Measurements from ENCODE around the gene RUNX2. TPM values are rescaled to one million over a fixed set of nuclear protein-coding genes. Genes with fewer than 3 reads are reported as not detected.

Gene RUNX2
- total and polyA plus RNA-seq, 2 of the 8 experiments (the other 6 are each of a cell fraction or from before 2014, with no cell fraction given), result 0.26 to 1.2 TPM

GRCh38 chr6:45382391-45382790 is 54.3 kb downstream of the RUNX2 start:
- no peak overlapping the region for H2BK120ac ChIP-seq (replicated peaks; ENCODE audit: low read depth, low read length)
- no peak overlapping the region for H3K4ac ChIP-seq (replicated peaks; ENCODE audit: insufficient read length, low read depth, low read length)
- no peak overlapping the region for H2AFZ ChIP-seq (ENCODE audit: low read length)
- ChIA-PET POLR2A (ENCODE audit: partially characterized antibody) (no interaction called here), CTCF (ENCODE audit: partially characterized antibody) (interaction anchor here (1.0 to 1.2 kb wide), 2 partner anchors 12 to 332 kb away, joined by 3 to 5 read pairs; no protein-coding TSS in a partner anchor)
- no peaks in the 10 kb centered on the region for H3K36me3 ChIP-seq (ENCODE audit: control insufficient read depth in 2 of 4, insufficient read depth in 4 of 4, low read length in 3 of 4)
- no peak for FAIRE-seq
- no peaks in the 10 kb centered on the region for H3K4me1 ChIP-seq (replicated peaks in 1 of 4; ENCODE audit: control insufficient read depth in 3 of 4, insufficient read depth in 4 of 4, low read length in 3 of 4)
- H2BK5ac ChIP-seq (ENCODE audit: low read depth, low read length), result no peak overlapping the region
- no peak overlapping the region for H3K4me3 ChIP-seq (ENCODE audit: extremely low read depth in 1 of 4, insufficient read depth in 2 of 4, low read depth in 3 of 4, low read length in 4 of 4)
- peaks cover 3% of the 10 kb centered on the region for H3K23me2 ChIP-seq (ENCODE audit: low read depth, low read length)
- WGBS, 2 experiments (ENCODE audit: extremely low coverage in 1 of 2, insufficient coverage in 1 of 2, insufficient read length in 1 of 2, insufficient replicate concordance in 2 of 2, low coverage in 1 of 2, low lambda C conversion rate in 2 of 2, missing lambda C conversion rate in 1 of 2), result 77% methylated on average over 2 of the region's 2 CpGs; no CpG with 5 or more reads in 1 of the 2 experiments
- H3K14ac ChIP-seq (ENCODE audit: insufficient read length), result no peak overlapping the region
- no peak overlapping the region for H4K8ac ChIP-seq (ENCODE audit: extremely low read depth, insufficient read depth, low read length)
- H3K23ac ChIP-seq (ENCODE audit: insufficient read length), result no peak overlapping the region
- H3K27me3 ChIP-seq (replicated peaks in 1 of 4; ENCODE audit: control insufficient read depth in 3 of 4, extremely low read depth in 1 of 4, insufficient read depth in 3 of 4, low read length in 3 of 4), result no peaks in the 10 kb centered on the region
- H3K9ac ChIP-seq (replicated peaks in 1 of 4; ENCODE audit: extremely low read depth in 1 of 4, low read depth in 3 of 4, low read length in 3 of 4), result no peak overlapping the region
- DNase-seq (ENCODE audit: low read depth in 1 of 2, low spot score in 2 of 2), result no peak
- H3K4me2 ChIP-seq (ENCODE audit: insufficient read depth in 1 of 2, low read depth in 2 of 2, low read length in 2 of 2), result no peak overlapping the region
- no peaks in the 10 kb centered on the region for H3K9me3 ChIP-seq (ENCODE audit: insufficient read depth in 2 of 2, low read depth in 1 of 2, low read length in 1 of 2)
- H4K20me1 ChIP-seq (replicated peaks in 1 of 2; ENCODE audit: control insufficient read depth in 1 of 2, insufficient read depth in 2 of 2, low read length in 2 of 2), result no peaks in the 10 kb centered on the region
- 0 out of 2 replicates have a peak overlapping the region, but pooled peaks have one; percentile 49 for H2BK15ac ChIP-seq (ENCODE audit: low read length)
- no peak overlapping the region for H4K5ac ChIP-seq (ENCODE audit: insufficient read length, low read depth, low read length)
- H3K56ac ChIP-seq (replicated peaks; ENCODE audit: insufficient read length, low read depth, low read length), result no peak overlapping the region
- H3K79me1 ChIP-seq (ENCODE audit: low read depth, low read length), result no peaks in the 10 kb centered on the region
- H2BK12ac ChIP-seq (ENCODE audit: low read depth, low read length), result no peak overlapping the region
- H2AK5ac ChIP-seq (ENCODE audit: low read depth, low read length), result no peak overlapping the region
- H3K79me2 ChIP-seq (ENCODE audit: control insufficient read depth in 1 of 2, insufficient read depth in 2 of 2, low read length in 2 of 2), result no peaks in the 10 kb centered on the region
- no peak overlapping the region for H3K18ac ChIP-seq (ENCODE audit: extremely low read depth, low read length)
- no peak overlapping the region for H3K27ac ChIP-seq (ENCODE audit: low read depth, low read length)
- no peak overlapping the region for H2BK20ac ChIP-seq (ENCODE audit: low read length)
- no peak overlapping the region for H4K91ac ChIP-seq (replicated peaks; ENCODE audit: insufficient read length, low read length)
- TF ChIP-seq MAFK (IDR thresholded peaks at IDR 0.05; ENCODE audit: low read depth, low read length) (no peak), HDAC2 (IDR thresholded peaks at IDR 0.05; ENCODE audit: borderline replicate concordance in 1 of 2, low read depth in 2 of 2, low read length in 2 of 2) (no peak), TBP (IDR thresholded peaks at IDR 0.05; ENCODE audit: low read depth, low read length) (no peak), BCL11A (IDR thresholded peaks at IDR 0.05; ENCODE audit: low read depth in 2 of 2, low read length in 2 of 2) (no peak), NRF1 (IDR thresholded peaks at IDR 0.05; ENCODE audit: low read depth, low read length) (no peak), TCF12 (IDR thresholded peaks at IDR 0.05; ENCODE audit: low read depth, low read length) (no peak), GTF2F1 (IDR thresholded peaks at IDR 0.05; ENCODE audit: borderline replicate concordance, low read depth, low read length) (no peak), ZNF274 (IDR thresholded peaks at IDR 0.05; ENCODE audit: borderline replicate concordance, extremely low read depth, low read length) (no peak), CBX5 (IDR thresholded peaks at IDR 0.05; ENCODE audit: low read depth, low read length) (no peak)

Data from H1 (cell line).